ENCODE measurements around the gene REEP1.

REEP1 gene

GRCh38 chr2:86291328-86291662 is 46.1 kb downstream of the REEP1 start:
- H3K9me3 ChIP-seq (replicated peaks; ENCODE audit: low read length), result no peaks in the 10 kb centered on the region
- no peak overlapping the region for H3K9ac ChIP-seq (ENCODE audit: low read depth, low read length)
- no peaks in the 10 kb centered on the region for H3K4me1 ChIP-seq (ENCODE audit: control insufficient read depth, insufficient read depth, low read length)
- peaks cover 23% of the 10 kb centered on the region for H3K27me3 ChIP-seq (ENCODE audit: control insufficient read depth, insufficient read depth, low read length)
- no peaks in the 10 kb centered on the region for H3K36me3 ChIP-seq (ENCODE audit: insufficient read depth, low read length)
- H3K4me3 ChIP-seq (ENCODE audit: low read length), result no peak overlapping the region
- no peak overlapping the region for H3K4me2 ChIP-seq (ENCODE audit: low read length)

- H3K4me3 ChIP-seq (ENCODE audit: low read length), result no peak overlapping the region
- H3K4me1 ChIP-seq (ENCODE audit: control insufficient read depth, insufficient read depth, low read length), result no peaks in the 10 kb centered on the region
- no peak overlapping the region for H3K9ac ChIP-seq (ENCODE audit: low read depth, low read length)
- H3K9me3 ChIP-seq (replicated peaks; ENCODE audit: low read length), result no peaks in the 10 kb centered on the region
- H3K4me2 ChIP-seq (ENCODE audit: low read length), result no peak overlapping the region
- peaks cover 28% of the 10 kb centered on the region for H3K27me3 ChIP-seq (ENCODE audit: control insufficient read depth, insufficient read depth, low read length)
- no peaks in the 10 kb centered on the region for H3K36me3 ChIP-seq (ENCODE audit: insufficient read depth, low read length)
Observed at GRCh38 chr2:86290596-86291327, 46.7 kb downstream of the REEP1 start.

DNA sequence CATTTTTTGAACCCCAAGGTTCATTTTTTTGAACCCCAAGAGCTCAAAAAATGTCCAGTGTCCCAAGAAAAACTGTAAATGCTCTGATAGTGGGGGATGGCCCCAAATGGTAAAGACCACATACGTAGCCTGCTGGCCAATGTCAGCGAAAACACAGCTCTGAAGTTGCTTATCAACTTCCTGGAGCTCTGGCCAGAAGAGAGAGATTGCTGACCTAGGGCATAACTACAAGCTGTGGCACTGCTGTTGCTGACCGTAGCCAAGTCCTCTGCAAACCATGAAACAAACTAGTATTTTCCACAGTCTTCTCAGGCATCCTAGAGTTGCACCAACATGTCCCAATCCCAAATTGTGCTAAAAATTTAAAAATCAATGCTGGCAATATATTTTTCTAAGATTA is 50.9 kb downstream of the REEP1 start:
- Histone ChIP-seq H3K36me3 (ENCODE audit: insufficient read depth, low read length) (no peaks in the 10 kb centered on the region), H3K4me2 (ENCODE audit: low read length) (no peak overlapping the region), H3K27me3 (ENCODE audit: control insufficient read depth, insufficient read depth, low read length) (peaks cover 57% of the 10 kb centered on the region), H3K9ac (ENCODE audit: low read depth, low read length) (no peak overlapping the region), H3K4me1 (ENCODE audit: control insufficient read depth, insufficient read depth, low read length) (no peaks in the 10 kb centered on the region), H3K9me3 (replicated peaks; ENCODE audit: low read length) (no peaks in the 10 kb centered on the region), H3K4me3 (ENCODE audit: low read length) (no peak overlapping the region)

DNA sequence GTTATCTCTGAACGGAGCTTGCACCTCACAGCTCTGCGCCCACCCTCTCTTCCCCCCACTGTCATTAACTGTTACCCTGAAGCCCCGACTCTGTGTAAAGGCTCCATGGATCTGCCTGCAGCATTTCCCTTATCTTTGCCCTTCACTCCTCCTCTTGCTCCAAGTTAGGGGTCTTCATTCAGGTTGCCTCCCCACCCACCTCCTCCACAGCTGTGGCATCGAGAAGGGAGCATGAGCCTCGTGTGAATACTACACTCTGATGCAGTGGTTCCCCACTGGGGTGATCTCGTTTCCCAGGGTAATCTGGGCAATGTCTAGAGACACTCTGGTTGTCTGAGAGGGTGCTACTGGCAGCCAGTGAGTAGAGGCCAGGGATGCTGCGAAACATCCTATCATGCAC is 51.4 kb downstream of the REEP1 start:
- H3K4me3 ChIP-seq (ENCODE audit: low read length), result no peak overlapping the region
- H3K36me3 ChIP-seq (ENCODE audit: insufficient read depth, low read length), result no peaks in the 10 kb centered on the region
- H3K9ac ChIP-seq (ENCODE audit: low read depth, low read length), result no peak overlapping the region
- H3K9me3 ChIP-seq (replicated peaks; ENCODE audit: low read length), result no peaks in the 10 kb centered on the region
- no peak overlapping the region for H3K4me2 ChIP-seq (ENCODE audit: low read length)
- H3K27me3 ChIP-seq (ENCODE audit: control insufficient read depth, insufficient read depth, low read length), result peaks cover 58% of the 10 kb centered on the region
- H3K4me1 ChIP-seq (ENCODE audit: control insufficient read depth, insufficient read depth, low read length), result no peaks in the 10 kb centered on the region

DNA sequence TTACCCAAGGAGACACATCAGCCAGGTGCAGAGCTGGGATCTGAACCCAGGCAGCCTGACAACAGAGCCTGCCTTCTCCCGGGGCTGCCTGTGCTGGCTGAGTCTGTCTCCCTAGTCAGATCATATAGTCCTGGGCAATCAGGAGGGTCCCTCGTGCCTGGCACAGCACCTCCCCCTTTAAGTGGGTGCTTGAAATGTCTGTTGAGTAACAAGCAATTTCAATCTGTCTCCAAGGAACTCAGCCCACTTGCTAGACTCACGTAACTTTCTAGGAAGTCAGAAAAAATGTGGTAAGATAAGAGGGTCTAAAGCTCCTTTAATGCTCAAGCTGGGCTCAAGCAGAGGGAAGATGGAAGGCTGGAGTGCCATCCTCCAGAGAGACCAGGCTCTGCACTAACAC is 51.9 kb downstream of the REEP1 start:
- Histone ChIP-seq H3K36me3 (ENCODE audit: insufficient read depth, low read length) (no peaks in the 10 kb centered on the region), H3K4me1 (ENCODE audit: control insufficient read depth, insufficient read depth, low read length) (no peaks in the 10 kb centered on the region), H3K27me3 (ENCODE audit: control insufficient read depth, insufficient read depth, low read length) (peaks cover 59% of the 10 kb centered on the region), H3K9ac (ENCODE audit: low read depth, low read length) (no peak overlapping the region), H3K9me3 (replicated peaks; ENCODE audit: low read length) (no peaks in the 10 kb centered on the region), H3K4me2 (ENCODE audit: low read length) (no peak overlapping the region), H3K4me3 (ENCODE audit: low read length) (no peak overlapping the region)

DNA sequence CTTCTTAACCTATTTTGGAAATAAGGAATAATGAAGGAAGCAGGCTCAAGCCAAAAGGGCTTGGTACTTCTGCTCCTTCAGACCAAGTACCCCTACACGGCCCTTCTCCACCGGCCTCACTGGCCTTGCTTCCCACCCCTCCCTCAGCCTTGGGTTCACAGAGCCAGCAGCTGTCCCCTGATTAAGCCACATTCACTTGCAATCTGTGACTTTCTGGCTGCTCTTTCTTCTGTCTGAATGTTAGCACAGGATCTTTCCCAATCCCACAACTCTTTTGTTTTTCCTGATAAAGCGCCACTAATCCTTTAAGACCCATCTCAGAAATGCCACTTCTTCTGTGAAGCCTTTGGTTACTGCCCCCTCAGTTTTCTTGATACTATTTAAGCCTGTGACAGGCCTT is 52.4 kb downstream of the REEP1 start:
- no peak overlapping the region for H3K9ac ChIP-seq (ENCODE audit: low read depth, low read length)
- H3K36me3 ChIP-seq (ENCODE audit: insufficient read depth, low read length), result no peaks in the 10 kb centered on the region
- H3K4me3 ChIP-seq (ENCODE audit: low read length), result no peak overlapping the region
- H3K4me1 ChIP-seq (ENCODE audit: control insufficient read depth, insufficient read depth, low read length), result peaks cover 6% of the 10 kb centered on the region
- no peak overlapping the region for H3K4me2 ChIP-seq (ENCODE audit: low read length)
- H3K9me3 ChIP-seq (replicated peaks; ENCODE audit: low read length), result no peaks in the 10 kb centered on the region
- peaks cover 54% of the 10 kb centered on the region for H3K27me3 ChIP-seq (ENCODE audit: control insufficient read depth, insufficient read depth, low read length)

GRCh38 chr2:86284401-86284841 is 53.0 kb downstream of the REEP1 start:
- peaks cover 59% of the 10 kb centered on the region for H3K27me3 ChIP-seq (ENCODE audit: control insufficient read depth, insufficient read depth, low read length)

DNA sequence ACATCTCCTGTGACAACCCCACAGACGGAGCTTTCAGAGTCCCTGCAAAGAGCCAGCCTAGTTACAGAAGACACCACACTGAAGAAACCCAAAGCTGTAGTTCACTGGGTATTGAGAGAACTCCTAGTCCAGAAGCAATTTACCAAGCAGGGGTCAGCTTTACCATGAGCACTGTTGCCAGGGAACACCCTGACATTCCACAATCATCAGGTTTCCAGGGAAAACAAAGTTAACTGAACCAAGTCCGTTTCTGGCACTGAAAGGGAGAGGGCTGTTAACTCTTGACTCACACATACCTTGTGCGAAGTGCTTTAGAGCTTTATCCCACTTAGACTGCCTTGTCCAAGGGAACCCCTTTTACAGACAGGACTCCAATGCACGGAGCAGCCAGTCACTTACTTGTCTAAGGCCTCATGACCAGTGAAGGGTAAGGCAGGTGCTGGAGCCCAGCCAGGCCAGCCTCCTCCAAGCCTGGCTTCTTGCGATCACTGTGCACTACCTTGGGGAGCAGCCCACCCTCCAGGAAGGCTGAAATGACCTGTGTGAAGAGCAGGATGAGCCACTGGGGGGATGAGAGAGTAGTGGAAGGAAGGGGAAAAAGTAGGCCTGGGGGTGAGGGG is 53.9 kb downstream of the REEP1 start:
- H3K4me1 ChIP-seq (ENCODE audit: control insufficient read depth, insufficient read depth, low read length), result peaks cover 8% of the 10 kb centered on the region
- peaks cover 61% of the 10 kb centered on the region for H3K27me3 ChIP-seq (ENCODE audit: control insufficient read depth, insufficient read depth, low read length)
- no peak overlapping the region for H3K9ac ChIP-seq (ENCODE audit: low read depth, low read length)
- no peaks in the 10 kb centered on the region for H3K9me3 ChIP-seq (replicated peaks; ENCODE audit: low read length)
- H3K4me2 ChIP-seq (ENCODE audit: low read length), result no peak overlapping the region
- H3K4me3 ChIP-seq (ENCODE audit: low read length), result no peak overlapping the region
- no peaks in the 10 kb centered on the region for H3K36me3 ChIP-seq (ENCODE audit: insufficient read depth, low read length)

More at GRCh38 chr2:86284401-86284841, 53.0 kb downstream of the REEP1 start:
- no peaks in the 10 kb centered on the region for H3K9me3 ChIP-seq (replicated peaks; ENCODE audit: low read length)
- H3K9ac ChIP-seq (ENCODE audit: low read depth, low read length), result no peak overlapping the region
- H3K4me1 ChIP-seq (ENCODE audit: control insufficient read depth, insufficient read depth, low read length), result peaks cover 8% of the 10 kb centered on the region
- no peak overlapping the region for H3K4me3 ChIP-seq (ENCODE audit: low read length)
- H3K36me3 ChIP-seq (ENCODE audit: insufficient read depth, low read length), result no peaks in the 10 kb centered on the region
- no peak overlapping the region for H3K4me2 ChIP-seq (ENCODE audit: low read length)

DNA sequence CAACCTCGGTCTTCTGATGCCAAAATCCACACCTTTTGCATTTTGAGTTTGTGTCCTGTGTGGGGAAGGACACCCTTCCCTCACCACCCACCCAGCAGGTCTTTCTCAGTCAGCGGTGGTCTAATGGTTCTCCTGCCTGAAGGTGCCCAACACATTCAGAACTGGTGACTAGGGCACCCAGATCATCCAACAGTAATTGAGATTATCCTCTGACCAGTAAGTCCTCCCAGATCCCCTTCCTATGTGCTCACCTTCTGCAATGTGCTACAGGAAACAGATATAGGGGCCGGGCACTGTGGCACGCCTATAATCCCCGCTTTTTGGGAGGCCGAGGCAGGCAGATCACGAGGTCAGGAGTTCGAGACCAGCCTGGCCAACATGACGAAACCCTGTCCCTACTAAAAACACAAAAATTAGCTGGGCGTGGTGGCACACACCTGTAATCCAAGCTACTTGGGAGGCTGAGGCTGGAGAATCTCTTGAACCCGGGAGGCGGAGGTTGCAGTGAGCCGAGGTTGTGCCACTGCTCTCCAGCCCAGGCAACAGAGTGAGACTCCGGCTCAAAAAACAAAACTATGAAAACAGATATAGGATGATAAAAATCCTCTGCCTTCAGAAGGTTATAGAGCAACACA is 56.2 kb downstream of the REEP1 start:
- Histone ChIP-seq H3K9ac (ENCODE audit: low read depth, low read length) (no peak overlapping the region), H3K36me3 (ENCODE audit: insufficient read depth, low read length) (no peaks in the 10 kb centered on the region), H3K4me3 (ENCODE audit: low read length) (no peak overlapping the region), H3K4me1 (ENCODE audit: control insufficient read depth, insufficient read depth, low read length) (peaks cover 8% of the 10 kb centered on the region), H3K9me3 (replicated peaks; ENCODE audit: low read length) (no peaks in the 10 kb centered on the region), H3K27me3 (ENCODE audit: control insufficient read depth, insufficient read depth, low read length) (peaks cover 56% of the 10 kb centered on the region), H3K4me2 (ENCODE audit: low read length) (no peak overlapping the region)

DNA sequence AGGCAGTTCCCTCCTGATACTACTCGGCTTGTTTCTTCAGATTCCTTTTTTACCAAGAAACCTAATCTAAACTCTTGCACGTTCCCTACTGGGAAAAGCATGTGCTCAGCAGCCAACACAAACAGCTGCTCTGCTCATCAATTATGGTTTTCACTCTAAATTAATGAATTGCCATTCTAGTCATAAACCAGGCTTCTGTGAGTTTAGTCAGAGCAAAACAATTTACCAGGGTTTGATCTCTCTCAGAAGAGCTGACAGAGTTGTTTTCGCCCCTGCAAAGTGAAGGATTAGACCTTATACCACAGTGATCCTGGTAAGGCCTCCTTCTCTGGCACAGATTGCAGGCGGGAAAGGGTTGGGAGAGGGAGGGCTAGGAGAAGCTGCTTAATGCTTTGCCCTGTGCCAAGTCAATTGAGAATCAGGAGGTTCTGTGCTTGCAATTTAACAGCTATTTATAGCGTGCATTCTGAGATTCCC is 57.2 kb downstream of the REEP1 start:
- H3K4me1 ChIP-seq (ENCODE audit: control insufficient read depth, insufficient read depth, low read length), result peaks cover 8% of the 10 kb centered on the region
- H3K9me3 ChIP-seq (replicated peaks; ENCODE audit: low read length), result no peaks in the 10 kb centered on the region
- no peak overlapping the region for H3K4me3 ChIP-seq (ENCODE audit: low read length)
- no peak overlapping the region for H3K4me2 ChIP-seq (ENCODE audit: low read length)
- peaks cover 47% of the 10 kb centered on the region for H3K27me3 ChIP-seq (ENCODE audit: control insufficient read depth, insufficient read depth, low read length)
- H3K36me3 ChIP-seq (ENCODE audit: insufficient read depth, low read length), result no peaks in the 10 kb centered on the region
- no peak overlapping the region for H3K9ac ChIP-seq (ENCODE audit: low read depth, low read length)

DNA sequence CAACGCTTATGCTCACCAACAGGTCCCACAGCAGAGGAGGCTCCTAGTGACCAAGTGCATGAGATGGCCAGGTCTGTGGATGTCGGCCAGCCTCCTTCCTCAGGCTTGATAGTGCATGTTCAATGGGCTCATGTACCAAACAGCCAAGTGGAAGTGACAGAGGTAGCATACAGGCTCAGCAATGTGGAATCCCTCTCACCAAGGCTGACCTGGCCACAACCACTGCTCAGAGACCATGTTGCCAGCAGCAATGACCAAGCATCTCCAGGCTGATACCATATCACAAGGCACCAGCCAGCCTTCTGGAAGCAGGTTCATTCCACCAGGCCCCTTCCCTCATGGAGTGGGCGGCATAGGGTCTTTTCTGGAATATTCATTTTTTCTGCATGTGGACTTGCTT is 61.5 kb downstream of the REEP1 start:
- peaks cover 14% of the 10 kb centered on the region for H3K27me3 ChIP-seq (ENCODE audit: control insufficient read depth, insufficient read depth, low read length)
- H3K4me1 ChIP-seq (ENCODE audit: control insufficient read depth, insufficient read depth, low read length), result peaks cover 16% of the 10 kb centered on the region
- no peak overlapping the region for H3K4me3 ChIP-seq (ENCODE audit: low read length)
- H3K4me2 ChIP-seq (ENCODE audit: low read length), result no peak overlapping the region
- no peak overlapping the region for H3K9ac ChIP-seq (ENCODE audit: low read depth, low read length)
- no peaks in the 10 kb centered on the region for H3K36me3 ChIP-seq (ENCODE audit: insufficient read depth, low read length)
- no peaks in the 10 kb centered on the region for H3K9me3 ChIP-seq (replicated peaks; ENCODE audit: low read length)
